Testis (tissue), 2 donors: ENCODE measurements around the gene UGGT2.

Source experiments
- CTCF ChIP-seq, 3 experiments: fragments of 450-650 bp in 2 of 3; fragments of 200-600 bp in 1 of 3; sonication (generic) in 1 of 3; IDR thresholded peaks; one replicate each; pipeline ENCODE4 v1.5.1; 2016 to 2019; ENCODE audit warnings: antibody characterized with exemption in 3 of 3, mild to moderate bottlenecking in 2 of 3, moderate library complexity in 1 of 3
- POLR2A ChIP-seq: fragments of 450-650 bp; IDR thresholded peaks from one replicate; pipeline ENCODE4 v1.6.1; 2017; ENCODE audit warnings: antibody characterized with exemption, mild to moderate bottlenecking, moderate library complexity

- TF ChIP-seq CTCF (IDR thresholded peaks at IDR 0.05) (no peak), POLR2A (no peak)
These were observed 220.1 kb downstream of the UGGT2 start for GRCh38 chr13:95833126-95833525.
